BLaER1 treated with 17β-estradiol and CSF1 and Interleukin-3, amounts not matched to agents 10 nM and 100 nM (cell line): ENCODE data around the gene AUTS2.

Experiments used
- H3K27ac ChIP-seq, 11 experiments: shearing (Covaris generic); formaldehyde crosslinking; 2 replicates each; pipeline ENCODE4 v1.8.1; 2022
- H3K27me3 ChIP-seq, 11 experiments: shearing (Covaris generic); formaldehyde crosslinking; 2 replicates each; pipeline ENCODE4 v1.8.1; 2022
- H3K36me3 ChIP-seq, 11 experiments: shearing (Covaris generic); formaldehyde crosslinking; 2 replicates each; pipeline ENCODE4 v1.8.1; 2022
- H3K4me1 ChIP-seq, 10 experiments: shearing (Covaris generic); formaldehyde crosslinking; 2 replicates each; pipeline ENCODE4 v1.8.1; 2022
- H3K4me2 ChIP-seq, 11 experiments: shearing (Covaris generic); formaldehyde crosslinking; 2 replicates each; pipeline ENCODE4 v1.8.1; 2022
- H3K4me3 ChIP-seq, 10 experiments: shearing (Covaris generic); formaldehyde crosslinking; 2 replicates each; pipeline ENCODE4 v1.8.1; 2022
- H3K9ac ChIP-seq, 11 experiments: shearing (Covaris generic); formaldehyde crosslinking; 2 replicates each; pipeline ENCODE4 v1.8.1; 2022
- H3K9me3 ChIP-seq, 11 experiments: shearing (Covaris generic); formaldehyde crosslinking; replicated peaks in 1 of 11; 2 replicates each; pipeline ENCODE4 v1.8.1; 2022
- H4K20me1 ChIP-seq, 11 experiments: shearing (Covaris generic); formaldehyde crosslinking; 2 replicates each; pipeline ENCODE4 v1.8.1; 2022
- Cebpa-rat ChIP-seq, 11 experiments: shearing (Covaris generic); IDR thresholded peaks; 2 replicates each; pipeline ENCODE4 v1.8.1; 2022

AUTS2 gene

DNA sequence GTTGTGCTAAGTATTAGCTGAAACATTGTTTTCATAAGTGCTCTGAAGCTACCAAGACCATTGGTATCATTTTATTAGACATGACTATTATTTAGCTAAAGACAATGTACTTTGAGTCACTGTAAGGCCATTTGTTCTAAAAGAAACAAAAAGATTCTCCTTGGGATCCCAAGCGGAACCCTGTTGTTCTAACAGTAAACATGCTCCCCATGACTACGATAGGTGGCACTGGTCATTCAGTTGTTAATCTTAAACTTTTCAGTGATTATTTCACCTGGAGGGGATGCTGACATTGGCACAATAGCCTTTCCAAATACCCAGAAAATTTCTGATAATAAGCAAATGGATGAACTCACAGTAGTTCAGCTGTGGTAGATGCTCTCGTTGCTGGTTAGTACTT lies 715.0 kb downstream of the AUTS2 start:
- H3K4me2 ChIP-seq: no peak overlapping the region
- peaks cover 0 to 20% (median 12%) of the 10 kb centered on the region in 10 experiments; a peak in 10 of 20 replicates for H3K4me1 ChIP-seq
- peaks cover 0 to 3% (median 0%) of the 10 kb centered on the region in 11 experiments; a peak in 3 of 22 replicates for H3K9me3 ChIP-seq
- TF ChIP-seq Cebpa-rat (IDR thresholded peaks at IDR 0.05): no peak
- no peak overlapping the region for H3K27ac ChIP-seq
- no peak overlapping the region for H3K4me3 ChIP-seq
- H4K20me1 ChIP-seq: no peaks in the 10 kb centered on the region
- H3K9ac ChIP-seq: no peak overlapping the region
- H3K27me3 ChIP-seq: no peaks in the 10 kb centered on the region
- no peaks in the 10 kb centered on the region; a peak in 2 of 22 replicates for H3K36me3 ChIP-seq

- no peaks in the 10 kb centered on the region for H3K27me3 ChIP-seq
- H3K9ac ChIP-seq: no peak overlapping the region
- peaks cover 0 to 20% (median 12%) of the 10 kb centered on the region in 10 experiments; a peak in 10 of 20 replicates for H3K4me1 ChIP-seq
- no peak overlapping the region for H3K27ac ChIP-seq
- H3K36me3 ChIP-seq: no peaks in the 10 kb centered on the region; a peak in 2 of 22 replicates
- no peak overlapping the region for H3K4me2 ChIP-seq
- H3K9me3 ChIP-seq: peaks cover 0 to 3% (median 0%) of the 10 kb centered on the region in 11 experiments; a peak in 3 of 22 replicates
- H4K20me1 ChIP-seq: no peaks in the 10 kb centered on the region
- no peak overlapping the region for H3K4me3 ChIP-seq
- TF ChIP-seq Cebpa-rat (IDR thresholded peaks at IDR 0.05): no peak
These were observed 715.4 kb downstream of the AUTS2 start for GRCh38 chr7:70313687-70314086.

DNA sequence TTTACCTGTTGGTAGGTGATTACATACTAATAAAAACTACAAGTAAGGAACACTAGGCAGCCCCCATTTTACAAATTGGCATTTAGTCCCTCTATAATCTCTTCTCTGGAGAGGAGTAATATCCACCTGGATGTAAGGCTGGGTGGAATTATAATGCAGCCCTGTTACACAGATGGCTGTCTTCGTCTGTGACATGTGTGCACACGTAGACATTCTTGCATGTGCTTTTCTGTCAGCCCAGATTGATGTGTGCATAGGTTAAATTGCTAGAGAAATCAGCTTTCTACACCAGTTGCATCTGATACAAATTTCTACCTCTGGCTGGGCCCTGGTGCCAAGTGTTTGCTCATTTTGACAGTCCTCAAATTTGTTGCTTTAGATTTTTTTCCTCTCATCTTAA lies 715.9 kb downstream of the AUTS2 start:
- Histone ChIP-seq H3K36me3 (no peaks in the 10 kb centered on the region; a peak in 2 of 22 replicates), H3K27me3 (no peaks in the 10 kb centered on the region), H3K4me3 (no peak overlapping the region), H3K4me2 (no peak overlapping the region), H3K4me1 (peaks cover 0 to 20% (median 12%) of the 10 kb centered on the region in 10 experiments; a peak in 10 of 20 replicates), H3K9ac (no peak overlapping the region), H4K20me1 (no peaks in the 10 kb centered on the region), H3K27ac (no peak overlapping the region), H3K9me3 (peaks cover 0 to 3% (median 0%) of the 10 kb centered on the region in 11 experiments; a peak in 3 of 22 replicates)
- TF ChIP-seq Cebpa-rat (IDR thresholded peaks at IDR 0.05): no peak

- TF ChIP-seq Cebpa-rat (IDR thresholded peaks at IDR 0.05): no peak
- Histone ChIP-seq H4K20me1 (no peaks in the 10 kb centered on the region), H3K36me3 (no peaks in the 10 kb centered on the region; a peak in 1 of 22 replicates), H3K9ac (no peak overlapping the region), H3K9me3 (no peaks in the 10 kb centered on the region; a peak in 1 of 22 replicates), H3K4me3 (no peak overlapping the region), H3K27ac (no peak overlapping the region), H3K27me3 (no peaks in the 10 kb centered on the region), H3K4me2 (no peak overlapping the region), H3K4me1 (peaks cover 0 to 13% (median 8%) of the 10 kb centered on the region in 10 experiments; a peak in 10 of 20 replicates)
These were observed 718.5 kb downstream of the AUTS2 start for GRCh38 chr7:70316745-70317144.

DNA sequence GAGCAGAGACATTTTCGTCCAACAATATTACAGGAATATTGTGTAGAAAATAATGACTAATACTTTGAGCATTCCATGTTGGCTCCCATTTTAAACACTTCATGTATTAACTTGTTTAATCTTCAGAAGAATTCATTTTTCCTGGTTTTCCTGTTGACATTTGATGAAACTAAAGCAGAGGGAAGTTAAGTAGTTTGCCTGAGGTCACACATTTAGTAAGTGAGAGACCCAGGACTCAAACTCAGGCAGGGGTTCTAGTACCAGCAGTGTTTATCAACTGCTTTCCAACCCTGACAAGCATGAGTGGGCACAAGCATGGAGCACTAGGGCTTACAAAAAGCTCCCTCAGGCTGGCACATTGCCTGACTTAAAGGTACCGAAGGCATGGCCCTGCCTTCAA lies 719.1 kb downstream of the AUTS2 start:
- Histone ChIP-seq H3K27ac (no peak overlapping the region), H3K4me3 (no peak overlapping the region), H3K36me3 (no peaks in the 10 kb centered on the region; a peak in 1 of 22 replicates), H3K4me2 (no peak overlapping the region), H3K9me3 (no peaks in the 10 kb centered on the region; a peak in 1 of 22 replicates), H3K27me3 (no peaks in the 10 kb centered on the region), H3K4me1 (peaks cover 0 to 7% (median 2%) of the 10 kb centered on the region in 10 experiments; a peak in 10 of 20 replicates), H3K9ac (no peak overlapping the region), H4K20me1 (no peaks in the 10 kb centered on the region)
- TF ChIP-seq Cebpa-rat (IDR thresholded peaks at IDR 0.05): no peak

GRCh38 chr7:70318511-70318910 lies 720.2 kb downstream of the AUTS2 start:
- TF ChIP-seq Cebpa-rat (IDR thresholded peaks at IDR 0.05): no peak
- H3K9ac ChIP-seq: no peak overlapping the region

DNA sequence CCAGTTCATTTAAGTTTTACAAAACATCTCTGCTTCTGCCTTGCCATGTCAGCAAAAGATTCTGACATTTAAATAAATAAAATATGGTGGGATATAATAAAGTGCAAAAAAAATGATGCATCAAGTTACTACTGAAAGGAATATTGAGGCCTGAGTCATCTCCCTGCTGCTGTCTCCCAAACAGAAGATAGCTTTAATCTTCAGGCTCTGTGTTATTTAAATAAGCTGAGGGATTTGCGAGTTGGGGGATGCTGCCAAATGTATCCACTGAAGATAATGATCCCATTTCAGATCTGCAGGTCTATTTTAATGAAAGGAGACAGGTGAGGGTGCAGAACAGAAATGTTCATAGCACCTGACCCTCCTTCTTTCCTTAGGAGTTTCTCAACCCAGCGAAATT lies 720.8 kb downstream of the AUTS2 start:
- Histone ChIP-seq H3K36me3 (no peaks in the 10 kb centered on the region; a peak in 1 of 22 replicates), H3K4me3 (no peak overlapping the region), H3K9me3 (no peaks in the 10 kb centered on the region; a peak in 1 of 22 replicates), H3K27ac (no peak overlapping the region), H3K9ac (no peak overlapping the region), H4K20me1 (no peaks in the 10 kb centered on the region), H3K4me2 (no peak overlapping the region), H3K4me1 (no peaks in the 10 kb centered on the region; a peak in 1 of 20 replicates), H3K27me3 (no peaks in the 10 kb centered on the region)
- TF ChIP-seq Cebpa-rat (IDR thresholded peaks at IDR 0.05): no peak

More at GRCh38 chr7:70318511-70318910, 720.2 kb downstream of the AUTS2 start:
- H3K27ac ChIP-seq: no peak overlapping the region
- no peak overlapping the region for H3K4me2 ChIP-seq
- no peaks in the 10 kb centered on the region; a peak in 1 of 22 replicates for H3K36me3 ChIP-seq
- no peaks in the 10 kb centered on the region; a peak in 1 of 20 replicates for H3K4me1 ChIP-seq
- H3K9me3 ChIP-seq: no peaks in the 10 kb centered on the region; a peak in 1 of 22 replicates
- no peak overlapping the region for H3K4me3 ChIP-seq
- H4K20me1 ChIP-seq: no peaks in the 10 kb centered on the region
- H3K27me3 ChIP-seq: no peaks in the 10 kb centered on the region

DNA sequence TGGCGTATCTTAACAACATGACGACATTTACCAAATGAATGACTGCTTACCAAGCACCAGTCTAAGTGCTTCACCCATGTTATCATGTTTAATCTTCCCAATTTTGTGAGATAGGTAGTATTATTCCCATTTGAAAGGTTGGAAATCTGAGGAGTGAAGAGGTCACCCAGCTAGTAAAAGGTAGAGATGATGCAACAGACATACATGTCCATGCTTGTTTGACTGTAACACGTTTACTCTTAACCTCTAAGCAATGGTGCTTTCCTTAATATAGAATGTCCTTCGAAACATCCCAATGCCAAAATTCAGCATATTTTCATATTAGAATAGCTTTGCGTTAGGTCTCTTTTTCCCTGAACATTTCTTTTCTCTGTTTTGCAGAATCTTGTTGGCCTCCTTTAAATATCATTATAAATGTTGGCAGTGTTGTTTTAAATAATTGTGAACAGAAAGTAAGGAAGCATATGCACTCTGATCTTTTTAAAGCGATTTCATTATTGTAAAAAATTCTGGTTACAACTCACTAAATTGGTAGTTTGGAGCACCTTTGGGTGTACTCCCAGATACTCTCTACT lies 722.8 kb downstream of the AUTS2 start:
- Histone ChIP-seq H3K27ac (no peak overlapping the region), H3K4me1 (peaks cover 0 to 8% (median 6%) of the 10 kb centered on the region in 10 experiments; a peak in 6 of 20 replicates), H3K36me3 (no peaks in the 10 kb centered on the region; a peak in 1 of 22 replicates), H3K9me3 (no peaks in the 10 kb centered on the region), H4K20me1 (no peaks in the 10 kb centered on the region), H3K27me3 (no peaks in the 10 kb centered on the region), H3K9ac (no peak overlapping the region), H3K4me2 (no peak overlapping the region), H3K4me3 (no peak overlapping the region)
- TF ChIP-seq Cebpa-rat (IDR thresholded peaks at IDR 0.05): no peak

- no peak overlapping the region for H3K27ac ChIP-seq
These were observed 724.6 kb downstream of the AUTS2 start for GRCh38 chr7:70322856-70323255.

More at GRCh38 chr7:70322856-70323255, 724.6 kb downstream of the AUTS2 start:
- H3K36me3 ChIP-seq: no peaks in the 10 kb centered on the region
- no peaks in the 10 kb centered on the region for H4K20me1 ChIP-seq
- no peaks in the 10 kb centered on the region for H3K9me3 ChIP-seq
- H3K27me3 ChIP-seq: no peaks in the 10 kb centered on the region
- no peak overlapping the region for H3K4me2 ChIP-seq
- no peak overlapping the region for H3K4me3 ChIP-seq
- TF ChIP-seq Cebpa-rat (IDR thresholded peaks at IDR 0.05): no peak
- H3K4me1 ChIP-seq: peaks cover 0 to 10% (median 6%) of the 10 kb centered on the region in 10 experiments; a peak in 6 of 20 replicates
- H3K9ac ChIP-seq: no peak overlapping the region
